ENCODE measurements around the gene TRMU.

TRMU gene

DNA sequence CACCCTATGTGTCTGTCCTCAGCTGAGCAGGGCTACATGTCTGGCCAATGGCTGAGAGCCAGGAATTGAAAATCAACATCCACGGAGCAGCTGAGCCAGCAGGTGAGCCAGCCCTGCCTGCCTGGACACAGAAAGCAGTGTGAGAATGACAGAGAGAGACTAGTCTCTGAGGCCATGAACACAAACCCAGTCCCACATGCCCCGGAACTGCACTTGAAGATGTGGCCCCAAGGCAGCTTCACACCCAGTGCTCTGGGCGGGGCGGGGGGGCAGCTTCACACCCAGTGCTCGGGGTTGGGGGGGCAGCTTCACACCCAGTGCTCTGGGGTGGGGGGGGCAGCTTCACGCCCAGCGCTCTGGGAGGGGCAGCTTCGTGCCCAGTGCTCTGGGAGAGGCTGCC, 37.6 kb downstream of the TRMU start:
- TF ChIP-seq, protein P1, sequence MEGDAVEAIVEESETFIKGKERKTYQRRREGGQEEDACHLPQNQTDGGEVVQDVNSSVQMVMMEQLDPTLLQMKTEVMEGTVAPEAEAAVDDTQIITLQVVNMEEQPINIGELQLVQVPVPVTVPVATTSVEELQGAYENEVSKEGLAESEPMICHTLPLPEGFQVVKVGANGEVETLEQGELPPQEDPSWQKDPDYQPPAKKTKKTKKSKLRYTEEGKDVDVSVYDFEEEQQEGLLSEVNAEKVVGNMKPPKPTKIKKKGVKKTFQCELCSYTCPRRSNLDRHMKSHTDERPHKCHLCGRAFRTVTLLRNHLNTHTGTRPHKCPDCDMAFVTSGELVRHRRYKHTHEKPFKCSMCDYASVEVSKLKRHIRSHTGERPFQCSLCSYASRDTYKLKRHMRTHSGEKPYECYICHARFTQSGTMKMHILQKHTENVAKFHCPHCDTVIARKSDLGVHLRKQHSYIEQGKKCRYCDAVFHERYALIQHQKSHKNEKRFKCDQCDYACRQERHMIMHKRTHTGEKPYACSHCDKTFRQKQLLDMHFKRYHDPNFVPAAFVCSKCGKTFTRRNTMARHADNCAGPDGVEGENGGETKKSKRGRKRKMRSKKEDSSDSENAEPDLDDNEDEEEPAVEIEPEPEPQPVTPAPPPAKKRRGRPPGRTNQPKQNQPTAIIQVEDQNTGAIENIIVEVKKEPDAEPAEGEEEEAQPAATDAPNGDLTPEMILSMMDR (IDR thresholded peaks at IDR 0.05; ENCODE audit: low read depth, low read length): no peak
- DNase-seq (ENCODE audit: low read depth, low spot score): no peak
- in situ Hi-C loops (cut with HindIII; ENCODE audit: low sequenced_read_pairs): no loop called here
- no peak overlapping the region for H3K4me3 ChIP-seq (ENCODE audit: low read depth, low read length)

DNA sequence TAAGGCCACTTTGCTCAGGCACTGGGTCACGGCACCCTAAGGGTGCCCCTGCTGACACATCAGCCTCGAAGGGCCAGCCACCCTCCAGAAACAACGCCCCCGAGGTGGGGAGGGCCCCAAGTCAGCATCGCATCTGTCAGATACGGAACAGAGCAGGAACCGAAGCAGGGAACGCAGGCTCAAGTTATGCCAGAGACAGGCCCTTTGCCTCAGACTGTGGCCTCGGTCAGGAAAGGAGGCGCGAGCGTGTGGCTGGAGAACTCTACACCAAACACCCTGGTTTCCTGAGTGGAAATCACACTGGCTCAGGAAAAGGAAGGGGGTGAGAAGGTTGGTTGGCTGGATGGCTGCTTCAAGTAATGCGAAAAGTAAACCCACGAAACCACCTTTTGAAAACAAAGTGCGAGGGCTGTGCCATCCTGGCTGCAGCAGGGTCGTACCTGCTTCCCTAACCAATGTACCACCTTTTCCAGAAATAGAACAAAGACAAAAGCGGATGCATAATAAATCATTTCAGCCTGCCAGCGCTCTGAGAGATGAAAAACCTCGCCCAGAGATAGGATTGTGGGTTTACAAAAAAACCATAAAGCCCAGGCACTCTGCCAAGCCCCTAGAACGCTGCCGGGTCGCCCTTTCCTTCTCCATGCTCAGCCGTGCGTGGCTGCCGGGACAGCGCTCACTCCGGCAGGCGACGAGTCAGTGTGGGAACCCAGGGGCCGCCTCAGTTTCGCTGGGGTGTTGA, 38.6 kb downstream of the TRMU start:
- in situ Hi-C loops (cut with HindIII; ENCODE audit: low sequenced_read_pairs): no loop called here
- TF ChIP-seq, protein P1 (IDR thresholded peaks at IDR 0.05; ENCODE audit: low read depth, low read length): no peak
- DNase-seq (ENCODE audit: low read depth, low spot score): peak; percentile 9
- no peak overlapping the region for H3K4me3 ChIP-seq (ENCODE audit: low read depth, low read length)

DNA sequence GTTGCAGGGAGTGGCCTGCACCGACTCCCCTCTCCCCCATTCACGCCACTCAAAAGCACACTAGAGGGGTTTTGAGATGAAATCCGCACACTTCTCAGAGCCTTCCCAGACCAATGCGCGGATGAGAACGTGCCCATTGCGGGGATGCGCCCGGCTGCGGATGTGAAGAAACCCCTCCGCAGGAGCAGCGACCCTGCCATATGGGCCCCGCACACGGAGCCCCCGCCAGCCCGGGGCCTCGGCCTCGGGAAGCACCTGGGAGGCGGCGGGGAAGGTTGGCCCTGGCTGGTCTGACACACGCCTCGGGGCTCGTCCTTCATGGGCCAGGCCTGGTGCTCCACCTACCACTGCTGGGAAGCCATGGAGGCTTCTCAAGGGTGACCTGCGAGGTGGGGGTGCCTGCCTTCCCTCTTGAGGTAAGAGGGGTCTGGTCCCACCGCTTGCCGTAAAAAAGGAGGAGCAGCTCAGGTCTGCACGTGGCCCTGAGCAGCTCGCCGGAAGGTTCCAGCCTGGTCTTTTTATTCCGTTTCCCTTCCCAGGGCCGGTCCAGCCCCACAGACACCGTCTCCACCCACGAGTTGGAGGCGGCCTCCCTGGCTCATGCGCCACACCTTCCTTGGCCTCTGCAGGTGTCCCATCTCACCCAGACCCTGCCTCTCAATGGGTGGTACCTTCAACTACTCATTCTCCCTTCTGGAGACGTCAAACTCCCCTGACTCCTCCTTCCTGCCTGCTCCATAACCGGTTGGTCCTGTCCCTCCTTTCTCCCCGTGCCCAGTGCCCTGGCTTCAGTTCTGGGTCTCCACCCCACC, 39.4 kb downstream of the TRMU start:
- TF ChIP-seq, protein P1 (IDR thresholded peaks at IDR 0.05; ENCODE audit: low read depth, low read length): no peak
- in situ Hi-C loops (cut with HindIII; ENCODE audit: low sequenced_read_pairs): no loop called here
- DNase-seq (ENCODE audit: low read depth, low spot score): no peak
- H3K4me3 ChIP-seq (ENCODE audit: low read depth, low read length): no peak overlapping the region

DNA sequence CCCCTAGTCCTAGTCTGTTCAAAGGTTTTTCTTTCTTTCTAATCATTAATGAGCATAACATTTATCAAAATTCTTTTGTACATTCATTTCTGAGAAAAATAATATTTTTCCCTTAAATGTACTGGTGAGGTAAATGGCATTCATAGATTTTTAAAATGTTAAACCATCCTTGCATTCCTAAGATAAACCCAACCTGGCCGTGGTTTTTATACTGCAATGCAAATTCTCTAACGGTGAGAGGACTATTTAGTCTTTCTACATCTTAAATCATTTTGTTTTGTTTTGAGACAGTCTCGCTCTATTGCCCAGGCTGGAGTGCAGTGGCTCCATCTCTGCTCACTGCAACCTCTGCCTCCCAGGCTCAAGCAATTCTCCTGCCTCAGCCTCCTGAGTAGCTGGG, 40.6 kb downstream of the TRMU start:
- TF ChIP-seq, protein P1 (IDR thresholded peaks at IDR 0.05; ENCODE audit: low read depth, low read length): no peak
- in situ Hi-C loops (cut with HindIII; ENCODE audit: low sequenced_read_pairs): no loop called here
- no peak for DNase-seq (ENCODE audit: low read depth, low spot score)
- H3K4me3 ChIP-seq (ENCODE audit: low read depth, low read length): no peak overlapping the region

DNA sequence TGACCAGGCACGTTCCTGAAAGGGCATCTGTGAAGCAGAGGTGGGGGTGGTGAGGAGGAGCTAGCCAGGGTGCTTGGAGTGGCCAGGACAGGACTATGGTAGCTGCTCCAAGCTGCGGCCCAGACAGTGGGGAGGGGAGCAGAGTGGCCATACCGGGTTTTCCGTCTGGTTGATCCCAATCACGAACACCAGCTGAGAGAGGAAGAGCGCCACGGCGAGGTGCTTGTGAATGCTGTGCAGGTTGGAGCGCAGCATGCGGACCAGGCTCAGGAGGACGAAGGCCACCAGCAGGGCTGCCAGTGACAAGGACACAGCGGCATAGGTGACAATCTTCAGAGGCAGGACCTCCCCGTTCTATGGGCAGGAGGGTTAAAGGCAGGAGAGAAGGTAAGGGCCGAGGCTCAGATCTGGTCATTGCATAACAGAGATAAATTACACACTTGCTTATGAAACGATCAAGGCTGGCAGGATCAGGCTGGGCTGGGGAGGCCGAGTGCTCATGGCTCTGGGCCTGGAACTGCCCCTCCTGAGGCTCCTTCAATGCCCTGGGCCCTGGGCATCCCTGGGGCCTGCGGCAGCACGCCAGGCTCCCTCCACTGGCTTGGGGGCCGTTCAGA, 41.5 kb downstream of the TRMU start:
- TF ChIP-seq, protein P1 (IDR thresholded peaks at IDR 0.05; ENCODE audit: low read depth, low read length): no peak
- in situ Hi-C loops (cut with HindIII; ENCODE audit: low sequenced_read_pairs): no loop called here
- H3K4me3 ChIP-seq (ENCODE audit: low read depth, low read length): no peak overlapping the region
- no peak for DNase-seq (ENCODE audit: low read depth, low spot score)

DNA sequence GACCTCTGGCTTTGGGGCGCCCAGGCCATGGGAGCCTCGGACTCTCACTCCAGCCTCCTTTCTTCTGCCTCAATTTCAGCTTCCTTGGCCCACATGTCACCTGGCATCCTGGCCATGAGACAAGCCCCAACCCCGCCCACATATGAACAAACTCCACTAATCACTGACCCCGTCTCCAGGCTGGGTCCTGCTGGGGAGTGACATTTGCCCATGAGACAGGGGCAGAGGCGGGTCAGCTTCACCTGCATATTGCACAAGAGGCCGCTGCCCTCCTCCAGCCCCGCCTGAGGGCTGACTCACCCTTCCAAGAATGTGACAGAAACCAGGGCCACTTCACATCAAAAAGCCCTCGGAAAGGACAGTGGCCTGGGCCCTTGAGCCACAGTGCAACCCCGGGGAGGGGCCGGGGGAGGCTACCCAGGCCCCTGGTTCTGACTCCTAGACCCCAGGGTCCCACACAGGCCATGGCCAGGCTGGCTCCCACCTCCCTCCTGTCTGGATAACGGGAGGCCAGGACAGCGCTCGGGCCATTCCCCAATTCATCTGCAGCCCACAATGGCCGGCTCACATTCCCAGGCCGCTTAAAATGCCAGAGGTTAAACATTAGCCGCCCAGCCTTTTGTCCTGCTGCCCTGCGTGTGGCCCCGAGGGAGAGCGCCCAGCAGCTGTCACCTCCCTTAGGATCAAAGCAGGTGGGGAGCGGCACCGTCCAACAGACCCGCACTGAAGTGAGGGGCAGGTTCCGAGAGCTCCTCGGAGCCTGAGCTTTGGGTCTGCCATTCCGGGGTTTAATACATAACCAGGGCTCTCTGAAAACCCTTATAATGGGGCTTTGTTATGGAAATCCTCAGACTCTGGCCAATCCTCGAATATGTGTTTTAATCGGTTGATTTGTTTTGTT, 42.3 kb downstream of the TRMU start:
- no peak for DNase-seq (ENCODE audit: low read depth, low spot score)
- in situ Hi-C loops (cut with HindIII; ENCODE audit: low sequenced_read_pairs): no loop called here
- TF ChIP-seq, protein P1 (IDR thresholded peaks at IDR 0.05; ENCODE audit: low read depth, low read length): no peak
- H3K4me3 ChIP-seq (ENCODE audit: low read depth, low read length): no peak overlapping the region

Data from astrocyte of the spinal cord (primary cell).